ENCODE results near the gene SHBG.
A peak's percentile ranks its signal among the peaks of the same experiment; 100 is the strongest.
"Not testable (repeated sequence)": the region's sequence is repeated elsewhere in the genome, so short reads cannot be mapped to it uniquely, and the experiment has no call there.

SHBG gene

GRCh38 chr17:7590743-7591142, 39.2 kb upstream of the SHBG start:
- H3K9ac ChIP-seq (ENCODE audit: low read length): no peak overlapping the region
- H3K36me3 ChIP-seq (ENCODE audit: control insufficient read depth, insufficient read depth, low read length): peaks cover 15% of the 10 kb centered on the region

GRCh38 chr17:7591596-7591995, 38.3 kb upstream of the SHBG start:
- peaks cover 13% of the 10 kb centered on the region for H3K4me1 ChIP-seq (ENCODE audit: control insufficient read depth, insufficient read depth, low read length)
- peaks cover 15% of the 10 kb centered on the region for H3K36me3 ChIP-seq (ENCODE audit: control insufficient read depth, insufficient read depth, low read length)

More at GRCh38 chr17:7590743-7591142, 39.2 kb upstream of the SHBG start:
- H3K4me3 ChIP-seq (ENCODE audit: low read length): no peak overlapping the region
- no peaks in the 10 kb centered on the region for H3K27me3 ChIP-seq (ENCODE audit: control insufficient read depth, insufficient read depth, low read length)
- peaks cover 14% of the 10 kb centered on the region for H3K4me1 ChIP-seq (ENCODE audit: control insufficient read depth, insufficient read depth, low read length)
- no peaks in the 10 kb centered on the region for H3K9me3 ChIP-seq (ENCODE audit: control insufficient read depth, low read length)

GRCh38 chr17:7592422-7593021, 37.4 kb upstream of the SHBG start:
- Histone ChIP-seq H3K27me3 (ENCODE audit: control insufficient read depth, insufficient read depth, low read length) (no peaks in the 10 kb centered on the region), H3K9me3 (ENCODE audit: control insufficient read depth, low read length) (no peaks in the 10 kb centered on the region), H3K9ac (ENCODE audit: low read length) (no peak overlapping the region), H3K4me1 (ENCODE audit: control insufficient read depth, insufficient read depth, low read length) (peaks cover 13% of the 10 kb centered on the region), H3K36me3 (ENCODE audit: control insufficient read depth, insufficient read depth, low read length) (peaks cover 15% of the 10 kb centered on the region), H3K4me3 (ENCODE audit: low read length) (no peak overlapping the region)

More at GRCh38 chr17:7591596-7591995, 38.3 kb upstream of the SHBG start:
- Histone ChIP-seq H3K9ac (ENCODE audit: low read length) (no peak overlapping the region), H3K9me3 (ENCODE audit: control insufficient read depth, low read length) (no peaks in the 10 kb centered on the region), H3K4me3 (ENCODE audit: low read length) (no peak overlapping the region), H3K27me3 (ENCODE audit: control insufficient read depth, insufficient read depth, low read length) (no peaks in the 10 kb centered on the region)

- Histone ChIP-seq H3K27me3 (ENCODE audit: control insufficient read depth, insufficient read depth, low read length) (no peaks in the 10 kb centered on the region), H3K4me1 (ENCODE audit: control insufficient read depth, insufficient read depth, low read length) (peaks cover 13% of the 10 kb centered on the region), H3K4me3 (ENCODE audit: low read length) (no peak overlapping the region), H3K9ac (ENCODE audit: low read length) (no peak overlapping the region), H3K9me3 (ENCODE audit: control insufficient read depth, low read length) (no peaks in the 10 kb centered on the region), H3K36me3 (ENCODE audit: control insufficient read depth, insufficient read depth, low read length) (peaks cover 15% of the 10 kb centered on the region)
Observed at GRCh38 chr17:7593296-7593695, 36.6 kb upstream of the SHBG start.

GRCh38 chr17:7597561-7597960, 32.4 kb upstream of the SHBG start:
- H3K9ac ChIP-seq (ENCODE audit: low read length): not testable (repeated sequence)

GRCh38 chr17:7606280-7606679, 23.7 kb upstream of the SHBG start:
- no peaks in the 10 kb centered on the region for H3K27me3 ChIP-seq (ENCODE audit: control insufficient read depth, insufficient read depth, low read length)
- H3K36me3 ChIP-seq (ENCODE audit: control insufficient read depth, insufficient read depth, low read length): no peaks in the 10 kb centered on the region
- no peaks in the 10 kb centered on the region for H3K9me3 ChIP-seq (ENCODE audit: control insufficient read depth, low read length)
- no peak overlapping the region for H3K9ac ChIP-seq (ENCODE audit: low read length)
- H3K4me1 ChIP-seq (ENCODE audit: control insufficient read depth, insufficient read depth, low read length): no peaks in the 10 kb centered on the region
- H3K4me3 ChIP-seq (ENCODE audit: low read length): no peak overlapping the region

More at GRCh38 chr17:7597561-7597960, 32.4 kb upstream of the SHBG start:
- not testable (repeated sequence) for H3K4me1 ChIP-seq (ENCODE audit: control insufficient read depth, insufficient read depth, low read length); H3K27me3 ChIP-seq (ENCODE audit: control insufficient read depth, insufficient read depth, low read length); H3K4me3 ChIP-seq (ENCODE audit: low read length); H3K9me3 ChIP-seq (ENCODE audit: control insufficient read depth, low read length)
- peaks cover 14% of the 10 kb centered on the region for H3K36me3 ChIP-seq (ENCODE audit: control insufficient read depth, insufficient read depth, low read length)

- Histone ChIP-seq H3K36me3 (ENCODE audit: control insufficient read depth, insufficient read depth, low read length) (no peaks in the 10 kb centered on the region), H3K27me3 (ENCODE audit: control insufficient read depth, insufficient read depth, low read length) (no peaks in the 10 kb centered on the region), H3K9me3 (ENCODE audit: control insufficient read depth, low read length) (no peaks in the 10 kb centered on the region), H3K4me1 (ENCODE audit: control insufficient read depth, insufficient read depth, low read length) (peaks cover 19% of the 10 kb centered on the region), H3K4me3 (ENCODE audit: low read length) (no peak overlapping the region), H3K9ac (ENCODE audit: low read length) (no peak overlapping the region)
Observed at GRCh38 chr17:7610641-7611040, 19.3 kb upstream of the SHBG start.

GRCh38 chr17:7611635-7612293, 18.2 kb upstream of the SHBG start:
- Histone ChIP-seq H3K9ac (ENCODE audit: low read length) (no peak overlapping the region), H3K4me3 (ENCODE audit: low read length) (no peak overlapping the region), H3K4me1 (ENCODE audit: control insufficient read depth, insufficient read depth, low read length) (peaks cover 19% of the 10 kb centered on the region), H3K9me3 (ENCODE audit: control insufficient read depth, low read length) (no peaks in the 10 kb centered on the region), H3K27me3 (ENCODE audit: control insufficient read depth, insufficient read depth, low read length) (no peaks in the 10 kb centered on the region), H3K36me3 (ENCODE audit: control insufficient read depth, insufficient read depth, low read length) (no peaks in the 10 kb centered on the region)

- no peak overlapping the region for H3K9ac ChIP-seq (ENCODE audit: low read length)
Observed at GRCh38 chr17:7612294-7612640, 17.7 kb upstream of the SHBG start.

GRCh38 chr17:7613769-7614424, 16.0 kb upstream of the SHBG start:
- no peaks in the 10 kb centered on the region for H3K27me3 ChIP-seq (ENCODE audit: control insufficient read depth, insufficient read depth, low read length)
- H3K36me3 ChIP-seq (ENCODE audit: control insufficient read depth, insufficient read depth, low read length): no peaks in the 10 kb centered on the region
- H3K4me1 ChIP-seq (ENCODE audit: control insufficient read depth, insufficient read depth, low read length): peaks cover 19% of the 10 kb centered on the region
- peak overlapping the region; percentile 16 for H3K4me3 ChIP-seq (ENCODE audit: low read length)
- no peaks in the 10 kb centered on the region for H3K9me3 ChIP-seq (ENCODE audit: control insufficient read depth, low read length)
- H3K9ac ChIP-seq (ENCODE audit: low read length): peak overlapping the region; percentile 88

More at GRCh38 chr17:7612294-7612640, 17.7 kb upstream of the SHBG start:
- Histone ChIP-seq H3K4me3 (ENCODE audit: low read length) (no peak overlapping the region), H3K9me3 (ENCODE audit: control insufficient read depth, low read length) (no peaks in the 10 kb centered on the region), H3K4me1 (ENCODE audit: control insufficient read depth, insufficient read depth, low read length) (peaks cover 19% of the 10 kb centered on the region), H3K27me3 (ENCODE audit: control insufficient read depth, insufficient read depth, low read length) (no peaks in the 10 kb centered on the region), H3K36me3 (ENCODE audit: control insufficient read depth, insufficient read depth, low read length) (no peaks in the 10 kb centered on the region)

GRCh38 chr17:7614425-7615264, 15.3 kb upstream of the SHBG start, which contains the start of gene FXR2:
Gene FXR2, minus strand, starts transcription at chr17:7614897. Its CDS starts 365 bp downstream, at chr17:7614532.
- H3K36me3 ChIP-seq (ENCODE audit: control insufficient read depth, insufficient read depth, low read length): no peaks in the 10 kb centered on the region
- peak within 1 kb of the TSS; percentile 88 for H3K9ac ChIP-seq (ENCODE audit: low read length)
- H3K4me3 ChIP-seq (ENCODE audit: low read length): peak within 1 kb of the TSS; percentile 16
- peaks cover 19% of the 10 kb centered on the region for H3K4me1 ChIP-seq (ENCODE audit: control insufficient read depth, insufficient read depth, low read length)
- H3K27me3 ChIP-seq (ENCODE audit: control insufficient read depth, insufficient read depth, low read length): no peaks in the 10 kb centered on the region
- no peaks in the 10 kb centered on the region for H3K9me3 ChIP-seq (ENCODE audit: control insufficient read depth, low read length)
